Measurements from ENCODE around the gene LCE3A.
"Not testable (repeated sequence)": the region's sequence is repeated elsewhere in the genome, so short reads cannot be mapped to it uniquely, and the experiment has no call there.

Gene LCE3A

GRCh38 chr1:152622803-152623202 is at the start of gene LCE3A:
Gene LCE3A, minus strand, starts transcription at chr1:152623103. Its CDS starts 0 bp downstream, at chr1:152623103.
- no peak for DNase-seq

- no peak for DNase-seq
Measured at GRCh38 chr1:152667648-152668047, 44.7 kb upstream of the LCE3A start.

- DNase-seq: not testable (repeated sequence)
Measured at GRCh38 chr1:152666171-152666570, 43.3 kb upstream of the LCE3A start.

- no peak for DNase-seq
Measured at GRCh38 chr1:152663098-152663497, 40.2 kb upstream of the LCE3A start, which contains the start of gene LCE2D. Gene LCE2D, plus strand, starts transcription at chr1:152663380. Its CDS starts 726 bp downstream, at chr1:152664106.

GRCh38 chr1:152658649-152659048 is 35.7 kb upstream of the LCE3A start:
- DNase-seq: no peak

GRCh38 chr1:152657677-152658076 is 34.8 kb upstream of the LCE3A start:
- no peak for DNase-seq

- no peak for DNase-seq
Measured at GRCh38 chr1:152656459-152656858, 33.6 kb upstream of the LCE3A start.

- DNase-seq: peak; percentile 78
Measured at GRCh38 chr1:152654110-152654509, 31.2 kb upstream of the LCE3A start.

- no peak for DNase-seq
Measured at GRCh38 chr1:152646656-152647055, 23.8 kb upstream of the LCE3A start.

- DNase-seq: no peak
Measured at GRCh38 chr1:152645146-152645545, 22.2 kb upstream of the LCE3A start.

GRCh38 chr1:152643945-152644344 is 21.0 kb upstream of the LCE3A start:
- DNase-seq: no peak

- no peak for DNase-seq
Measured at GRCh38 chr1:152640351-152640750, 17.4 kb upstream of the LCE3A start.

GRCh38 chr1:152630596-152630995 is 7.7 kb upstream of the LCE3A start:
- DNase-seq: no peak

GRCh38 chr1:152626744-152627143 is 3.8 kb upstream of the LCE3A start:
- no peak for DNase-seq

GRCh38 chr1:152623203-152623844 is 421 bp upstream of the LCE3A start:
- DNase-seq: no peak

GRCh38 chr1:152621993-152622392 is 910 bp downstream of the LCE3A start:
- no peak for DNase-seq

- DNase-seq: no peak
Measured at GRCh38 chr1:152613511-152613910, 9.4 kb downstream of the LCE3A start, which contains the start of gene LCE3B. Gene LCE3B, plus strand, starts transcription at chr1:152613811. Its CDS starts 0 bp downstream, at chr1:152613811.

GRCh38 chr1:152599934-152600333 is 23.0 kb downstream of the LCE3A start, which contains the start of gene LCE3C:
Gene LCE3C, plus strand, starts transcription at chr1:152600234. Its CDS starts 498 bp downstream, at chr1:152600732.
- DNase-seq: no peak

- DNase-seq: no peak
Measured at GRCh38 chr1:152596986-152597385, 25.9 kb downstream of the LCE3A start.

GRCh38 chr1:152585586-152585985 is 37.3 kb downstream of the LCE3A start:
- DNase-seq: no peak

- no peak for DNase-seq
Measured at GRCh38 chr1:152582647-152583046, 40.3 kb downstream of the LCE3A start.

GRCh38 chr1:152580433-152580832 is 42.5 kb downstream of the LCE3A start, which contains the start of gene LCE3D:
Gene LCE3D, minus strand, starts transcription at chr1:152580516. Its CDS starts 580 bp downstream, at chr1:152579936.
- DNase-seq: no peak

GRCh38 chr1:152579526-152579925 is 43.4 kb downstream of the LCE3A start:
- DNase-seq: not testable (repeated sequence)

- no peak for DNase-seq
Measured at GRCh38 chr1:152577168-152577567, 45.7 kb downstream of the LCE3A start.

Measured in activated effector memory CD4-positive, alpha-beta T cell treated with anti-CD3 and anti-CD28 coated beads, Interleukin-2, amount 50 U/mL, for 16 hours (primary cell).